Fibroblast of skin of scalp (primary cell): ENCODE results near the gene CBLC.
A peak's percentile ranks its signal among the peaks of the same experiment; 100 is the strongest.
"Not testable (repeated sequence)": the region's sequence is repeated elsewhere in the genome, so short reads cannot be mapped to it uniquely, and the experiment has no call there.

Experiments
- DNase-seq: peaks from one replicate; pipeline ENCODE4 v3.0.0-alpha.2; 2013

The CBLC gene

GRCh38 chr19:44765033-44765948 lies 12.4 kb upstream of the CBLC start:
- no peak for DNase-seq

- DNase-seq = no peak
Observed at GRCh38 chr19:44765949-44766335, 11.7 kb upstream of the CBLC start.

DNA sequence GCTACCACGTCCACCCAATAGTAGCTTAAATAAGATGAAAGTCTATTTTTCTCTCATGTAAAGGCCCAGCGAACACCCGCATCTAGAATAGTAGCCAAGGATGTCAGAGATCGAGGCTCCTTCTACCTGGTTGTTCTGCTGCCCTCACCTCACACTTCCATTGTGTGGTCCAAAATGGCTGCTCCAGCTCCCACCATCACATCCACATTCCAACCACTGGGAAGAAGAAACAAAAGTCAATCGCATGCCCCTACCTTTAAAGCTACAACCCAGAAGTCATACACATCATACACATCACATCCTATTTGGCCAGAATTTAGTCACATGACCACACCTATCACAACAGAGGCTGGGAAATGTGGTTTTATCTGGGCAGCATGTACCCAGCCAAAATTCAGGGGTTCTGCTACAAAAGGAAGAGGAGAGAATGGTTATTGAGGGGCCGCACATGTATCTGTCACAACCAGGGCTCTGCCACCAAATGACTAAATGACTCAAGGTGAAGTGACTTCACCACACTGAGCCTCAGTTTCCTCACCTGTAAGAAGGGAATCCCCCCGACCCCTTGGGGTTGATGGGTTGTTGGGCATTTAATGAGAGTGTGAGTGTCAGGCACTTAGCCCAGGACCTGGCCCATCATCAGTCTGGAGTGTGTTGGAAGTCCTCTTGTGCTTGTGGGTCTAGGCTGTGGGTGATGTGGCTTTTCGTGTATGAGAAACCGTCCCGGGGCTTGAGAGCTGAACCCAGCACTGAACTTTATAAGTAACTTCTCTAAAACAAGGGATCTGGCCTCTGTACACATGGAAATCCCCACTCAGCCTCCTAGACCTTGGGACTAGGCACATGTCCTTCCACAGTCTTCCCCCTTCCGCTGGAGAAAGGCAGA lies 10.2 kb upstream of the CBLC start:
- DNase-seq = no peak

GRCh38 chr19:44770550-44771257 lies 7.0 kb upstream of the CBLC start:
- DNase-seq = peak; percentile 91

- DNase-seq = not testable (repeated sequence)
Observed at GRCh38 chr19:44772144-44772543, 5.5 kb upstream of the CBLC start.

DNA sequence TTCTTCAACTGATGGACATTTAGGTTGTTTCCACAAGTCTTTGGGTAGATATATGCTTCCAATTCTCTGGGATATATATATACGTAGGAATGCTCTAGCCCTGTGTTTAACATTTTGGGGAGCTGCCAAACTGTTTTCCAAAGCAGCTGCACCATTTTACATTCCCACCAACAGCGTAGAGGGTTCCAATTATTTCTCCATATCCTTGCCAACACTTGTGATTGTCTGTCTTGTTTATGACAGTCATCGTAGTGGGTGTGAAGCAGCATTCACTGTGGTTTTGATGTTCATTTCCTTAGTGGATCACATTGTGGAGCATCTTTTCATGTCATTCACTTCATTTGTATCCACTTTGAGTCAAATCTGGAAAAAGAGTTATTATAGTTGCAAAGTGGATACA lies 4.7 kb upstream of the CBLC start:
- peak; percentile 54 for DNase-seq

DNA sequence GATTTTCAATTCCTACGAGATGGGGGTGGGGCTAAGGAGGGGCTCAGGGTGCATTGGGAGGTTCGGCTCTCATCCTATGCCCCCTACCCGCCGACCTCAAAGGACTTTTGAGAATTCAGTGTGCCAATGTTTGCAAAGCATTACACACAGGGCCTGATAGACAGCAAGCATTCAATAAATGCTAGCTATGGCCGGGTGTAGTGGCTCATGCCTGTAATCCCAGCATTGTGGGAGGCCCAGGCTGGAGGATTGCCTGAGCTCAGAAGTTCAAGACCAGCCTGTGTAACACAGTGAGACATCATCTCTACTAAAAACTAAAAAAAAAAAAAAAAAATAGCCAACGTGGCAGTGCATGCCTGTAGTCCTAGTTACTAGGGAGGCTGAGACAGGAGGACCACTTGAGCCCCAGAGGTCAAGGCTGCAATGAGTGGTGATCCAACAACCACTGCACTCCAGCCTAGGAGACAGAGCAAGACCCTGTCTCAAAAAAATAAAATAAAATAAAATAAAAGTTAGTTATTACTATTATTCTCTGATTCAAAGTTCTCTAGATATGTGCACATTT lies 1.9 kb upstream of the CBLC start:
- DNase-seq = no peak

- no peak for DNase-seq
Observed at GRCh38 chr19:44776402-44777096, 1.1 kb upstream of the CBLC start.

DNA sequence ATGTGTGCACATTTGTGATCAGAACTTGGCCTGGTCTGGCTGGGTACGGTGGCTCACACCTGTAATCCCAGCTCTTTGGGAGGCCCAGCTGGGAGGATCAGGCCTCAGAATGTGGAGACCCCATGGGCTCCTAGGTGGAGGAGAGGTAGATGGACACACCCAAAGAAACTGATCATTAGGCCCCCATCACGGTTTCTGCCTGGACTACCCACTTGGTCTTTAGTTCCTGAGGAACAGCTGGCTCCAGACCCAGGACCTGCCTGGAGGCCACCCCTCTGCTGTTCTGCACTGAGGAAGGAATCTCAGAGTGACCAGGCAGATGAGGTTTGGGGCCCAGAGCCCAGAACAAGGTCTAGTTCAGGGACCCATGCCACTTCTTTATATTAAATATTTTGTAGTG lies 1.5 kb downstream of the CBLC start:
- no peak for DNase-seq

- DNase-seq = not testable (repeated sequence)
Observed at GRCh38 chr19:44781694-44782093, 4.0 kb downstream of the CBLC start.

GRCh38 chr19:44782729-44783128 lies 5.0 kb downstream of the CBLC start:
- DNase-seq = no peak

GRCh38 chr19:44783545-44783944 lies 5.9 kb downstream of the CBLC start:
- DNase-seq = no peak

- DNase-seq = no peak
Observed at GRCh38 chr19:44785271-44785670, 7.6 kb downstream of the CBLC start.

DNA sequence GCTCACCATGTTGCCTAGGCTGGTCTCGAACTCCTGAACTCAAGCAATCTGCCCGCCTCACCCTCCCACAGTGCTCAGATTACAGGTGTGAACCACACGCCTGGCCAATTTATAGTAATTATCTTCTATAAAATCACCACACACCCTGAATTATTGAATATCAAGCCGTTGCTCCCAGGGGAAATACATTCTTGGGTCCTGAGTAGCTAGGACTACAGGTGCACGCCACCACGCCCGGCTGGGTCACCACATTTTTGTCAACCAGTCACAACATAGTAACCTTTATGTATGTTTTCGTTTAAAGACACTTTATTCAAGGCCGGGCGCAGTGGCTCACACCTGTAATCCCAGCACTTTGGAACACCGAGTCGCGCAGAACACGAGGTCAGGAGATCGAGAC lies 8.3 kb downstream of the CBLC start:
- DNase-seq = no peak

DNA sequence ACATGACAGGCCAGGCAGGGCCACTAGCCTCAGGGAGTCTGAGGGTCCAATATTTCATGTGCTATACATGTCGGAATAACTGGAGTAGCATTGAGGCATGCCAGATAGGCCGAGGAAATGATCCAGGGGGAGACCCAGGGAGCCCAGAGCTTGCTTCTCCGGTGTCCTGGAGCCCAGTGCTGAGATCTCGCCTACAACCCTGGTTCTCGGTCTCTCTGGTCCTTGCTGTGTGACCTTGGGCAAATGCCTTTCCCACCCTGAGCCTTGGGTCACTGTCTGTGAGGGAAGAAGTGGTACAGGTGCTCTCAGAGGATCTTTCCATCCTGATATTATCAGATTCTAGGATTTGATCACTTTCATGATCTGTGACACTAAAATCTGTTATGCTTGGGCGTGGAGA lies 11.3 kb downstream of the CBLC start:
- no peak for DNase-seq

DNA sequence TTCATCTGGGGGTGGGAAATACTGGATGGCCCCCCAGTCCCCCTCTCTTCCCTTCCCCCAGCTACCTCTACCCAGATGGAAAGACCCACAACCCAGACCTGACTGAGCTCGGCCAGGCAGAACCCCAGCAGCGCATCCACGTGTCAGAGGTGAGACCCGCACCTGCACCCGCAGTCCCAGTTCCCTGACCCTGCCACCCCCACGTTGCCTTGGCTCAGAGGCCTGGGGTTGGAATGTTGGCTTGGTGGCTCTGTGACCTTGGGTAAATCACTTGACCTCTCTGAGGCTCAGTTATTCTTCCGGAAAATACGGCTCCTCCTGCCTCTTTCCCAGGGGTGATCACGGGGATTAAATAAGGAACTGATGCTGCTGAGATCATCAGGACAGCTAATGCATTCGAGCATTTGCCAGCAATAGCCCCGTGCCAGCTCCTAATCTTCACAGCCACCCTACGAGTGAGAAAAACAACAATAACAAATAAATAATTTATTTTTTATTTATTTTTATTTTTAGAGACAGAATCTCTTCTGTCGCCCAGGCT lies 12.3 kb downstream of the CBLC start:
- DNase-seq = no peak

- DNase-seq = no peak
Observed at GRCh38 chr19:44792281-44792680, 14.6 kb downstream of the CBLC start.

DNA sequence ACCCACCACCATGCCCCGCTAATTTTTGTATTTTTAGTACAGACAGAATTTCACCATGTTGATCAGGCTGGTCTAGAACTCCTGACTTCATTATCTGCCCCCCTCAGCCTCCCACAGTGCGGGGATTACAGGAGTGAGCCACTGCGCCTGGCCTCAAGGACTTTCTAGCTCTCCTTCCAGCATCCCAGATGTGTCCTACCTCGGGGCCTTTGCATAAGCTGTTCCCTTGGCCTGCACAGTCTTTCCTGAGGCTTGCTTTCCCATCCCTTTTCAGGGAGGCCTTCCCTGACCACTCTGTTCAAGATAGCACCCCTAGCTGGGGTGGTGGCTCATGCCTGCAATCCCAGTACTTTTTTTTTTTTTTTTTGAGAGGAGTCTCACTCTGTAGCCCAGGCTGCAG lies 16.9 kb downstream of the CBLC start:
- no peak for DNase-seq

DNA sequence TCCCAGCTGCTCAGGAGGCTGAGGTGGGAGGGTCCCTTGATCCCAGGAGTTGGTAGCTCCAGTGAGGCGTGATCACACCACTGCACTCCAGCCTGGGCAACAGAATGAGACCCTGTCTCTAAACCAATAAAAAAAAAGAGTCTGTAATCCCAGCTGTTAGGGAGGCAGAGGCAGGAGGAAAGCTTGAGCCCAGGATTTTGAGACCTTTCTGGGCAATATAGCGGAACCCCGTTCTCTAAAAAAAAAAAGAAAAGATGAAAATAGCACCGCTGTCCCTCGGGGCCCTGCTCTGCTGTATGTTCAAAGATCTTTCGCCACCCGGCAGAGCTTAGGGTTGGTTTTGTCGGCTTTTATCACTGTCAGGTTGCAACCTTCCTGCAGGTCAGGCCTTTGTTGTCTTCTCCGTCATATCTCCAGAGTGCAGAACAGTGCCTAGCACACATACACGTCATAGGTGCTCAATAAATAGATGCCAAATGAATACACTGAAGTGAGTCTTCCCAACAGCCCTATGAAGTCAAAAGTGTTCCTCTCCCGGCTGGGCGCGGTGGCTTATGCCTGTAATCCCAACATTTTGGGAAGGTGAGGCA lies 17.8 kb downstream of the CBLC start:
- DNase-seq = no peak

DNA sequence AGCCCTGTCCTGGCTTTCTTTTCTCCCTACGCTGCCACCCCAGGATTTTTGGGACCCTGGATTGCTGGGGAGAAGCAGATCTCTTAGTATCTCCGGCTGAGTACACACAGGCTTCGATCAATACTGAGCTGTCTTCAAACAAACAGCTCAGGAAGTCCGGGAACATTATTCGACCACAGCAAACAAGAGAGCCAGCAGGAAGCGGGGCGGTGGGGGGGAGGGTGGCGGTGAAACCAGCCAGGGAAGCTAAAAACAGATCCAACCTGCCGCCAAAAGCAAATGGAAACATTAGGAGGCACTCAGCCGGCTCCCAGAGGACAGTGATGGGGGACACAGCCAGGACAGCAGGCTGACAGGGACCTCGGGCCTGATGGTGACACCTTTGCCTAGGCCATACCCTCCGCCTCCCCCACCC lies 19.0 kb downstream of the CBLC start:
- DNase-seq = no peak

- no peak for DNase-seq
Observed at GRCh38 chr19:44799627-44800346, 22.1 kb downstream of the CBLC start.
